K562 treated with DMSO at 1 percent for 48 hours (cell line): ENCODE data around the gene SETMAR. TPM values are rescaled to one million over a fixed set of nuclear protein-coding genes. Genes with fewer than 3 reads are reported as not detected.

Experiments used
- total RNA-seq: library from RNA; unstranded; fragments of 300-600 nt; gene quantifications from 2 replicates; pipeline ENCODE4 v1.2.3, GENCODE V29; 2022; ENCODE audit warnings: low replicate concordance; ENCODE audit errors: extremely low read depth

SETMAR gene
- total RNA-seq: not detected in 2 replicates

DNA sequence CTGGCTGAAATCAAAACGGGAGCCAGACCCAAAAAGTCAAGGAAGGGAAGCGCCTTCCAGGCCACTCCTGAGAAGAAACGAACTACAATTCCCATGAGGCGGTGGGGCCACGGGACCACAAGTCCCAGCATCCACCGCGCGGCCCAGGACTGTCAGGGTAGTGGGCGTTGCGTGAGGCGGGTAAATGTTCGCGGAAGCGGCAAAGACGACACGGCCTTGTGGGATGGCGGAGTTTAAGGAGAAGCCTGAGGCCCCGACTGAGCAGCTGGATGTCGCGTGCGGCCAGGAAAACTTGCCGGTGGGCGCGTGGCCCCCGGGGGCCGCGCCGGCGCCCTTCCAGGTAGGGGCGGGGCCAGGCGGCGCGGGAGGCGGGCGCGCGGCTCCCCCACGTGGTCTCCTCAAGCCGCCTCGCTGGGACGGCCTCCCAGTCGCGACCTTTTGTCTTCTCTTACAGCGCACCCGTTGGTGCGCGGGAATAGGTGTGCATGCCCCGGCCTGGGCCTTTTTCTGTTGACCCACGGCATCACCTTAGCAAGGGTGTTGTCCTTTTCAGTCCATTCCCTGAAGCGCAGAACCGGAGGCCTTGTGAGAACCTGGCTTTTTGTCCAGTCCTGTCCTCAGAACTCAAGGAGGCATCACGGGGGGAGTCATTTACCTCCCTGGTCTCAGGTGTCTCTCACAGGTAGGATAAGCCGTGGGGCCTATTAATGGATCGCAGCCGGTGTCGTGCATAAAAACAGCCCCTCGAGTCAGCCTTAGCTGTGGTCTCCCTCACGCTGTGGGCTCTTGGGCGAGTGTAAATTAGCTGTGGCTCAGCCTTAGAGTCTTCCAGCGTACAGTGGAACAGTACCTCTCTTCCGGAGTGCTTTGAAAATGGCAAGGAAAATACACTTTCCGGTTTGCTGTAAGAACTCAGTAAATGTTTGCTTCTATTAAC lies at the start of gene SETMAR:
TSS of gene SETMAR (plus strand) at position 183 of the 937 bp plus-strand sequence. CDS start at position 185, 2 bp downstream.

Other genes with a start within 250 kb of the SETMAR start
- gene SUMF1, start 163.9 kb downstream of the SETMAR start, total RNA-seq: not detected in 2 replicates
- gene ITPR1, start 190.0 kb downstream of the SETMAR start, total RNA-seq: not detected in 2 replicates